Measurements from ENCODE around the gene EFCAB11.

DNA sequence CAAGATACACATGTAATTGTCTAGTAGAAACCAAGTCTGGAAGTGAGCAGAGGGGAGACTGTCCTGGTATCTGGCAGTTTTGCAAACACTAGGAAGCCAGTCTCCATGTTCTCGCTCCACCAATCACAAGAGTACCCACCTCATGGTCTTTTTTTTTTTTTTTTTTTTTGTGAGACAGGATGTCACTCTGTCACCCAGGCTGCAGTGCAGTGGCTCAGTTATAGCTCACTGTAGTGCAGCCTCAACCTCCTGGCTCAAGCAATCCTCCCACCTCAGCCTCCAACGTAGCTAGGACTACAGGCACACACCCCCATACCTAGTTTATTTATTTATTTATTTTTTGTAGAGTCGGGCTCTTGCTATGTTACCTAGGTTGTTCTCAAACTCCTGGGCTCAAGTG is 189.2 kb downstream of the EFCAB11 start:
- TF ChIP-seq CTCF (IDR thresholded peaks at IDR 0.05; ENCODE audit: low read depth, low read length, poor library complexity, severe bottlenecking), result no peak
- TF ChIP-seq EZH2phosphoT487 (IDR thresholded peaks at IDR 0.05; ENCODE audit: borderline replicate concordance, low read length), result no peak
